ENCODE measurements around the gene FAM110A. TPM values are rescaled to one million over a fixed set of nuclear protein-coding genes. Genes with fewer than 3 reads are reported as not detected.

The FAM110A gene
- total and polyA plus RNA-seq, 2 donors (not counting 3 experiments of a cell fraction or from before 2014, with no cell fraction given): 4.6 to 5.4 TPM

- H3K9ac ChIP-seq (replicated peaks; ENCODE audit: extremely low read depth, insufficient read depth, low read length): no peak overlapping the region
- H3K27me3 ChIP-seq (ENCODE audit: control insufficient read depth in 2 of 2, insufficient read depth in 2 of 2, low read length in 2 of 2): no peaks in the 10 kb centered on the region
- ChIA-PET POLR2A (no interaction called here), CTCF (no interaction called here)
- intact Hi-C loops (cut with micrococcal nuclease) (loop anchor here (10.0 kb wide), 2 partner anchors 305 to 655 kb away; partner anchors contain the start of gene SIRPB2), dilution Hi-C loops (cut with MboI; ENCODE audit: extremely low pct_ligation_motif_present, low sequenced_read_pairs) (no loop called here)
- H3K4me1 ChIP-seq (ENCODE audit: control insufficient read depth, extremely low read depth, insufficient read depth, low read length): peaks cover 38% of the 10 kb centered on the region
- FAIRE-seq (no peak), DNase-seq (ENCODE audit: low read depth, low spot score) (no peak)
- no peak overlapping the region for H2AFZ ChIP-seq (ENCODE audit: low read depth, low read length)
- TF ChIP-seq EZH2 (IDR thresholded peaks at IDR 0.05; ENCODE audit: borderline replicate concordance, low read depth, low read length, severe bottlenecking) (no peak), CTCF (IDR thresholded peaks at IDR 0.05; ENCODE audit: extremely low read depth in 1 of 2, insufficient read depth in 1 of 2, low read depth in 1 of 2, low read length in 2 of 2) (no peak), GATA2 (IDR thresholded peaks at IDR 0.05; ENCODE audit: insufficient read depth, insufficient read length, low read depth, low read length) (no peak), FOS (IDR thresholded peaks at IDR 0.05; ENCODE audit: borderline replicate concordance, insufficient read depth, low read length) (no peak), POLR2A (IDR thresholded peaks at IDR 0.05; ENCODE audit: low read depth, low read length) (no peak), MYC (IDR thresholded peaks at IDR 0.05; ENCODE audit: low read depth, low read length) (no peak), POLR2AphosphoS5 (IDR thresholded peaks at IDR 0.05; ENCODE audit: insufficient read depth, low read depth, low read length) (no peak)
- BruUV-seq (replicated peaks): no TSS peak
- H3K4me3 ChIP-seq (replicated peaks in 1 of 3; ENCODE audit: insufficient read depth in 1 of 3, low read depth in 1 of 3, low read length in 3 of 3): no peak overlapping the region
- H3K9me3 ChIP-seq (replicated peaks; ENCODE audit: control insufficient read depth, insufficient read depth, low read length): no peaks in the 10 kb centered on the region
- H3K36me3 ChIP-seq (ENCODE audit: control insufficient read depth in 2 of 2, extremely low read depth in 1 of 2, insufficient read depth in 2 of 2, low read length in 2 of 2): no peaks in the 10 kb centered on the region
- no peak overlapping the region for H3K27ac ChIP-seq (ENCODE audit: insufficient read depth, low read depth, low read length)
- peaks cover 44% of the 10 kb centered on the region for H3K79me2 ChIP-seq (ENCODE audit: control insufficient read depth, insufficient read depth, low read length)
- H3K9me1 ChIP-seq (replicated peaks; ENCODE audit: control insufficient read depth, extremely low read depth, insufficient read depth, low read length): no peaks in the 10 kb centered on the region
- H4K20me1 ChIP-seq (replicated peaks; ENCODE audit: control insufficient read depth, extremely low read depth, insufficient read depth, low read length): no peaks in the 10 kb centered on the region
- H3K4me2 ChIP-seq (ENCODE audit: insufficient read depth, low read length): no peak overlapping the region
Observed at GRCh38 chr20:839626-840025, 6.1 kb downstream of the FAM110A start.

DNA sequence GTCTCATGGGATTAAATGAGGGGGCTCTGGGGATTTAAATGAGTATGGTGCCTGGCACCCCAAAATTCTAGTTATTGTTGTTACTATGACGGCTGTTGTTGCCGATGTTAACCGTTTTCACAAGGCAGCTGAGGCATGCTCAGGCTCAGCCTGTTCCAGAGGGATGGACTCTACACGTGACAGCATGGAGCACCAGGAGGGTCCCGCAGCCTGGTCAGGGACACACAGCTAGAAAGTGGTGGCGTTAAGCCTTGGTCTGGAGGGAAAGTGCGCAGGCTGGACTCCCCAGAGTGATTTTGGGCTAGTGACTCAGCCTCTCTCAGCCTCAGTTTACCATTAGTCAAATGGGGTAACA, 7.0 kb downstream of the FAM110A start:
- intact Hi-C loops (cut with micrococcal nuclease): no loop called here
- Histone ChIP-seq H3K79me2 (ENCODE audit: control insufficient read depth, insufficient read depth, low read length) (peaks cover 43% of the 10 kb centered on the region), H3K9me3 (replicated peaks; ENCODE audit: control insufficient read depth, insufficient read depth, low read length) (no peaks in the 10 kb centered on the region), H3K9ac (replicated peaks; ENCODE audit: extremely low read depth, insufficient read depth, low read length) (no peak overlapping the region), H3K27ac (ENCODE audit: insufficient read depth, low read depth, low read length) (no peak overlapping the region), H4K20me1 (replicated peaks; ENCODE audit: control insufficient read depth, extremely low read depth, insufficient read depth, low read length) (no peaks in the 10 kb centered on the region), H3K4me3 (replicated peaks in 1 of 3; ENCODE audit: insufficient read depth in 1 of 3, low read depth in 1 of 3, low read length in 3 of 3) (no peak overlapping the region), H3K4me1 (ENCODE audit: control insufficient read depth, extremely low read depth, insufficient read depth, low read length) (peaks cover 39% of the 10 kb centered on the region), H3K4me2 (ENCODE audit: insufficient read depth, low read length) (no peak overlapping the region), H3K9me1 (replicated peaks; ENCODE audit: control insufficient read depth, extremely low read depth, insufficient read depth, low read length) (no peaks in the 10 kb centered on the region), H3K27me3 (ENCODE audit: control insufficient read depth in 2 of 2, insufficient read depth in 2 of 2, low read length in 2 of 2) (no peaks in the 10 kb centered on the region), H3K36me3 (ENCODE audit: control insufficient read depth in 2 of 2, extremely low read depth in 1 of 2, insufficient read depth in 2 of 2, low read length in 2 of 2) (no peaks in the 10 kb centered on the region), H2AFZ (ENCODE audit: low read depth, low read length) (no peak overlapping the region)
- FAIRE-seq: no peak
- ChIA-PET CTCF (no interaction called here), POLR2A (no interaction called here)
- no TSS peak for BruUV-seq (replicated peaks)
- dilution Hi-C loops (cut with MboI; ENCODE audit: extremely low pct_ligation_motif_present, low sequenced_read_pairs): no loop called here
- no peak for DNase-seq (ENCODE audit: low read depth, low spot score)
- no peak for TF ChIP-seq EZH2 (IDR thresholded peaks at IDR 0.05; ENCODE audit: borderline replicate concordance, low read depth, low read length, severe bottlenecking)
- TF ChIP-seq POLR2AphosphoS5 (IDR thresholded peaks at IDR 0.05; ENCODE audit: insufficient read depth, low read depth, low read length): no peak
- no peak for TF ChIP-seq FOS (IDR thresholded peaks at IDR 0.05; ENCODE audit: borderline replicate concordance, insufficient read depth, low read length)
- no peak for TF ChIP-seq MAX (IDR thresholded peaks at IDR 0.05; ENCODE audit: insufficient read depth, insufficient read length)
- no peak for TF ChIP-seq MYC (IDR thresholded peaks at IDR 0.05; ENCODE audit: low read depth, low read length)
- TF ChIP-seq JUN (IDR thresholded peaks at IDR 0.05; ENCODE audit: borderline replicate concordance, insufficient read depth, insufficient read length, low read depth): no peak
